ENCODE results near the gene RAB27A.

GRCh38 chr15:55194256-55194655, 95.4 kb downstream of the RAB27A start:
- no peak for TF ChIP-seq EP300 (IDR thresholded peaks at IDR 0.05)
- TF ChIP-seq, protein P1, sequence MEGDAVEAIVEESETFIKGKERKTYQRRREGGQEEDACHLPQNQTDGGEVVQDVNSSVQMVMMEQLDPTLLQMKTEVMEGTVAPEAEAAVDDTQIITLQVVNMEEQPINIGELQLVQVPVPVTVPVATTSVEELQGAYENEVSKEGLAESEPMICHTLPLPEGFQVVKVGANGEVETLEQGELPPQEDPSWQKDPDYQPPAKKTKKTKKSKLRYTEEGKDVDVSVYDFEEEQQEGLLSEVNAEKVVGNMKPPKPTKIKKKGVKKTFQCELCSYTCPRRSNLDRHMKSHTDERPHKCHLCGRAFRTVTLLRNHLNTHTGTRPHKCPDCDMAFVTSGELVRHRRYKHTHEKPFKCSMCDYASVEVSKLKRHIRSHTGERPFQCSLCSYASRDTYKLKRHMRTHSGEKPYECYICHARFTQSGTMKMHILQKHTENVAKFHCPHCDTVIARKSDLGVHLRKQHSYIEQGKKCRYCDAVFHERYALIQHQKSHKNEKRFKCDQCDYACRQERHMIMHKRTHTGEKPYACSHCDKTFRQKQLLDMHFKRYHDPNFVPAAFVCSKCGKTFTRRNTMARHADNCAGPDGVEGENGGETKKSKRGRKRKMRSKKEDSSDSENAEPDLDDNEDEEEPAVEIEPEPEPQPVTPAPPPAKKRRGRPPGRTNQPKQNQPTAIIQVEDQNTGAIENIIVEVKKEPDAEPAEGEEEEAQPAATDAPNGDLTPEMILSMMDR (IDR thresholded peaks at IDR 0.05) = no peak

Data from tibial nerve (tissue), 4 donors.